ENCODE data around the gene TMSB15B. TPM values are rescaled to one million over a fixed set of nuclear protein-coding genes. Genes with fewer than 3 reads are reported as not detected.
"Not testable (repeated sequence)": the region's sequence is repeated elsewhere in the genome, so short reads cannot be mapped to it uniquely, and the experiment has no call there.

The TMSB15B gene
- polyA plus RNA-seq, 1 donor (not counting 4 experiments of a cell fraction or from before 2014, with no cell fraction given): 11.5 TPM

GRCh38 chrX:104013158-104013557 lies 50.7 kb downstream of the TMSB15B start:
- no peaks in the 10 kb centered on the region for H3K36me3 ChIP-seq (ENCODE audit: control insufficient read depth in 2 of 2, extremely low read depth in 1 of 2, insufficient read depth in 2 of 2, low read length in 2 of 2)
- DNase-seq (ENCODE audit: low read depth, low spot score) (no peak), FAIRE-seq (no peak)
- H2AFZ ChIP-seq (ENCODE audit: control insufficient read depth, low read length): no peak overlapping the region
- no peaks in the 10 kb centered on the region for H3K79me2 ChIP-seq (ENCODE audit: control insufficient read depth, insufficient read depth, low read length)
- TF ChIP-seq EZH2 (IDR thresholded peaks at IDR 0.05; ENCODE audit: low read length) (no peak), CTCF (optimal IDR thresholded peaks at IDR 0.05 in 1 of 3, IDR thresholded peaks at IDR 0.05 in 1 of 3, conservative IDR thresholded peaks at IDR 0.05 in 1 of 3; ENCODE audit: extremely low read depth in 1 of 3, insufficient read depth in 2 of 3, low read length in 3 of 3) (no peak)
- no peaks in the 10 kb centered on the region for H3K27me3 ChIP-seq (ENCODE audit: control insufficient read depth, extremely low read depth, insufficient read depth, low read length)
- no peak overlapping the region for H3K4me2 ChIP-seq (ENCODE audit: control insufficient read depth, extremely low read depth, insufficient read depth, low read depth, low read length)
- H3K9me1 ChIP-seq (ENCODE audit: control insufficient read depth, extremely low read depth, insufficient read depth, low read length): no peaks in the 10 kb centered on the region
- H3K4me1 ChIP-seq (ENCODE audit: control insufficient read depth, extremely low read depth, insufficient read depth, low read length): no peaks in the 10 kb centered on the region
- dilution Hi-C loops (cut with MboI; ENCODE audit: extremely low pct_ligation_motif_present, low sequenced_read_pairs): no loop called here
- no peak overlapping the region for H3K4me3 ChIP-seq (ENCODE audit: control insufficient read depth in 2 of 3, extremely low read depth in 1 of 3, insufficient read depth in 2 of 3, low read depth in 1 of 3, low read length in 3 of 3)
- no peak overlapping the region for H3K27ac ChIP-seq (ENCODE audit: control insufficient read depth, insufficient read depth, low read length)
- no peaks in the 10 kb centered on the region for H4K20me1 ChIP-seq (ENCODE audit: control insufficient read depth, extremely low read depth, insufficient read depth, low read length)
- H3K9me3 ChIP-seq (ENCODE audit: control insufficient read depth, low read depth, low read length): no peaks in the 10 kb centered on the region
- no peak overlapping the region for H3K9ac ChIP-seq (ENCODE audit: control insufficient read depth, extremely low read depth, insufficient read depth, low read length)

GRCh38 chrX:104013606-104014005 lies 51.2 kb downstream of the TMSB15B start, which contains the start of gene H2BW1:
H2BW1 (minus strand) TSS chrX:104013708; CDS start chrX:104013576, 132 bp downstream.
- no peaks in the 10 kb centered on the region for H3K79me2 ChIP-seq (ENCODE audit: control insufficient read depth, insufficient read depth, low read length)
- no peak within 1 kb of the TSS for H3K4me3 ChIP-seq (ENCODE audit: control insufficient read depth in 2 of 3, extremely low read depth in 1 of 3, insufficient read depth in 2 of 3, low read depth in 1 of 3, low read length in 3 of 3)
- H3K4me1 ChIP-seq (ENCODE audit: control insufficient read depth, extremely low read depth, insufficient read depth, low read length): no peaks in the 10 kb centered on the region
- H3K27me3 ChIP-seq (ENCODE audit: control insufficient read depth, extremely low read depth, insufficient read depth, low read length): no peaks in the 10 kb centered on the region
- H3K9me1 ChIP-seq (ENCODE audit: control insufficient read depth, extremely low read depth, insufficient read depth, low read length): no peaks in the 10 kb centered on the region
- DNase-seq (ENCODE audit: low read depth, low spot score) (no peak), FAIRE-seq (no peak)
- no peak within 1 kb of the TSS for H3K4me2 ChIP-seq (ENCODE audit: control insufficient read depth, extremely low read depth, insufficient read depth, low read depth, low read length)
- no peak within 1 kb of the TSS for H2AFZ ChIP-seq (ENCODE audit: control insufficient read depth, low read length)
- H3K36me3 ChIP-seq (ENCODE audit: control insufficient read depth in 2 of 2, extremely low read depth in 1 of 2, insufficient read depth in 2 of 2, low read length in 2 of 2): no peaks in the 10 kb centered on the region
- H3K9me3 ChIP-seq (ENCODE audit: control insufficient read depth, low read depth, low read length): no peaks in the 10 kb centered on the region
- no peak within 1 kb of the TSS for H3K9ac ChIP-seq (ENCODE audit: control insufficient read depth, extremely low read depth, insufficient read depth, low read length)
- no peak within 1 kb of the TSS for H3K27ac ChIP-seq (ENCODE audit: control insufficient read depth, insufficient read depth, low read length)
- TF ChIP-seq CTCF (optimal IDR thresholded peaks at IDR 0.05 in 1 of 3, IDR thresholded peaks at IDR 0.05 in 1 of 3, conservative IDR thresholded peaks at IDR 0.05 in 1 of 3; ENCODE audit: extremely low read depth in 1 of 3, insufficient read depth in 2 of 3, low read length in 3 of 3) (no peak), EZH2 (IDR thresholded peaks at IDR 0.05; ENCODE audit: low read length) (no peak)
- dilution Hi-C loops (cut with MboI; ENCODE audit: extremely low pct_ligation_motif_present, low sequenced_read_pairs): no loop called here
- no peaks in the 10 kb centered on the region for H4K20me1 ChIP-seq (ENCODE audit: control insufficient read depth, extremely low read depth, insufficient read depth, low read length)

- FAIRE-seq; H3K9me3 ChIP-seq (ENCODE audit: control insufficient read depth, low read depth, low read length); H3K27me3 ChIP-seq (ENCODE audit: control insufficient read depth, extremely low read depth, insufficient read depth, low read length); H4K20me1 ChIP-seq (ENCODE audit: control insufficient read depth, extremely low read depth, insufficient read depth, low read length); H3K4me3 ChIP-seq (ENCODE audit: control insufficient read depth in 2 of 3, extremely low read depth in 1 of 3, insufficient read depth in 2 of 3, low read depth in 1 of 3, low read length in 3 of 3); DNase-seq (ENCODE audit: low read depth, low spot score); H3K79me2 ChIP-seq (ENCODE audit: control insufficient read depth, insufficient read depth, low read length); H2AFZ ChIP-seq (ENCODE audit: control insufficient read depth, low read length); H3K9me1 ChIP-seq (ENCODE audit: control insufficient read depth, extremely low read depth, insufficient read depth, low read length); H3K27ac ChIP-seq (ENCODE audit: control insufficient read depth, insufficient read depth, low read length); H3K36me3 ChIP-seq (ENCODE audit: control insufficient read depth in 2 of 2, extremely low read depth in 1 of 2, insufficient read depth in 2 of 2, low read length in 2 of 2); H3K9ac ChIP-seq (ENCODE audit: control insufficient read depth, extremely low read depth, insufficient read depth, low read length); H3K4me1 ChIP-seq (ENCODE audit: control insufficient read depth, extremely low read depth, insufficient read depth, low read length); H3K4me2 ChIP-seq (ENCODE audit: control insufficient read depth, extremely low read depth, insufficient read depth, low read depth, low read length); dilution Hi-C loops (cut with MboI; ENCODE audit: extremely low pct_ligation_motif_present, low sequenced_read_pairs): not testable (repeated sequence)
Measured at GRCh38 chrX:104015576-104015975, 53.1 kb downstream of the TMSB15B start.
